ENCODE results near the gene HBEGF. TPM values are rescaled to one million over a fixed set of nuclear protein-coding genes. Genes with fewer than 3 reads are reported as not detected.

Gene HBEGF
- total RNA-seq, 2 experiments from 2014 or later, result 4.7 to 20.2 TPM

DNA sequence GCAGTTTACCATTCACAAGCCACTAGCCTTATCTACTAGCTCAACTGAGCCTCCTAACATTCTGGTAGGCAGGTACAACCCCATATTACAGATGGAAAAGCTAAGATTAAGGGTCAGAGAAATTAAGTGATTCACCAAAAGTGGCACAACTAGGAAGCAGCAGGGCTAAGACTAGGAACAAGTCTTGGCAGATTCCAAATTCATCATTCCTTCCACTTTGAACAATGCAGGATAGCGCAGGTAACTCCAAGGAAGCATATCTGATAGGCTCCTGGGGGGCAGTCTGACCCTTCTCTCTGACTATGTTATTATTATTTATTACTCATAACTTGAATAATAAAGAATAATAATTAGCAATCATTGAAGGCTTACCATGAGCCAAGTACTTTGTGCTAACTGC, 8.5 kb downstream of the HBEGF start:
- BruUV-seq (replicated peaks), result no TSS peak
- H3K27ac ChIP-seq (ENCODE audit: low read depth, low read length, poor library complexity, severe bottlenecking), result no peak overlapping the region
- no peak overlapping the region for H2AFZ ChIP-seq (ENCODE audit: low read length)
- H3K36me3 ChIP-seq (ENCODE audit: insufficient read depth, low read length), result peaks cover 3% of the 10 kb centered on the region; the same call in 1 of the 2 replicates
- ChIA-PET POLR2A (interaction anchor here (0.9 to 1.1 kb wide), 3 partner anchors 8 to 100 kb away, joined by 3 read pairs; partner anchors contain the start of gene HBEGF), CTCF (ENCODE audit: unreplicated experiment) (interaction anchor here (1.8 kb wide), 1 partner anchor 9 kb away, joined by 8 read pairs; the partner anchor contains the start of gene HBEGF)
- TF ChIP-seq CTCF (conservative IDR thresholded peaks at IDR 0.05; ENCODE audit: low read length), result no peak
- no peak for TF ChIP-seq EZH2phosphoT487 (IDR thresholded peaks at IDR 0.05; ENCODE audit: borderline replicate concordance, low read depth, low read length)
- intact Hi-C loops (cut with micrococcal nuclease; ENCODE audit: unreplicated experiment), result no loop called here
- no peaks in the 10 kb centered on the region for H3K79me2 ChIP-seq (ENCODE audit: insufficient read depth, low read depth, low read length)
- H3K4me3 ChIP-seq (ENCODE audit: low read depth, low read length, poor library complexity, severe bottlenecking), result no peak overlapping the region
- no peak for DNase-seq (ENCODE audit: low spot score)
- no peak overlapping the region for H3K4me2 ChIP-seq (ENCODE audit: low read length)
- H3K9me3 ChIP-seq (ENCODE audit: low read length), result no peaks in the 10 kb centered on the region
- H3K9me2 ChIP-seq (ENCODE audit: insufficient read depth, low read length), result no peaks in the 10 kb centered on the region
- H3K4me1 ChIP-seq (ENCODE audit: insufficient read depth, low read length, poor library complexity, severe bottlenecking), result peaks cover 25% of the 10 kb centered on the region
- H4K20me1 ChIP-seq (ENCODE audit: insufficient read depth, low read length), result no peaks in the 10 kb centered on the region

DNA sequence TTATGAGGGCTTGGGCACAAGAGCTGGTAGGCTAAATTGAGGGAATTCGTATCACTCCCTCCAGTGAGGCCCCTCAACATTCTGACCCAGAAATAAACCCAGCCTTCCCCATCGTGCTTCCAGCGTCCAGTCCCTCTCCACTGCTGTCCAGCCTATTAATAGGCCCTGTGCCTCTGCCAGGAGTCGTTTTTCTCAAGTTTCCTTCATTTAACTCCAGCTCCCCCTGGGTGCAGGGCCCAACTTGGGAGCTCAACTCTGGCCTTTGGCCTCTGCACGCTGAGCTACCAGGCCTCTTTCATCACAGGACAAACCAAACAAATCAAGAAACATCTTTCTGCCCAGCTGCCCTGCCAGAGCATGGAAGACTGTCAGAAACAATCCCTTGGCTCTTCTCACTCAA, 10.0 kb downstream of the HBEGF start:
- intact Hi-C loops (cut with micrococcal nuclease; ENCODE audit: unreplicated experiment), result no loop called here
- Histone ChIP-seq H3K4me3 (ENCODE audit: low read depth, low read length, poor library complexity, severe bottlenecking) (no peak overlapping the region), H4K20me1 (ENCODE audit: insufficient read depth, low read length) (no peaks in the 10 kb centered on the region), H3K79me2 (ENCODE audit: insufficient read depth, low read depth, low read length) (no peaks in the 10 kb centered on the region), H3K4me1 (ENCODE audit: insufficient read depth, low read length, poor library complexity, severe bottlenecking) (peaks cover 10% of the 10 kb centered on the region), H3K27ac (ENCODE audit: low read depth, low read length, poor library complexity, severe bottlenecking) (no peak overlapping the region), H3K9me2 (ENCODE audit: insufficient read depth, low read length) (no peaks in the 10 kb centered on the region), H3K36me3 (ENCODE audit: insufficient read depth, low read length) (peaks cover 3% of the 10 kb centered on the region; the same call in 1 of the 2 replicates), H2AFZ (ENCODE audit: low read length) (no peak overlapping the region), H3K9me3 (ENCODE audit: low read length) (no peaks in the 10 kb centered on the region), H3K4me2 (ENCODE audit: low read length) (no peak overlapping the region)
- DNase-seq (ENCODE audit: low spot score), result no peak
- BruUV-seq (replicated peaks), result no TSS peak
- POLR2A ChIA-PET, result interaction anchor here (0.6 to 0.7 kb wide), 5 partner anchors 11 to 123 kb away, joined by 3 to 9 read pairs (median 4); no protein-coding TSS in a partner anchor
- CTCF ChIA-PET (ENCODE audit: unreplicated experiment), result interaction anchor here (0.9 to 1.8 kb wide), 2 partner anchors 9 to 10 kb away, joined by 8 read pairs; partner anchors contain the start of gene HBEGF
- TF ChIP-seq EZH2phosphoT487 (IDR thresholded peaks at IDR 0.05; ENCODE audit: borderline replicate concordance, low read depth, low read length) (no peak), CTCF (conservative IDR thresholded peaks at IDR 0.05; ENCODE audit: low read length) (no peak)

DNA sequence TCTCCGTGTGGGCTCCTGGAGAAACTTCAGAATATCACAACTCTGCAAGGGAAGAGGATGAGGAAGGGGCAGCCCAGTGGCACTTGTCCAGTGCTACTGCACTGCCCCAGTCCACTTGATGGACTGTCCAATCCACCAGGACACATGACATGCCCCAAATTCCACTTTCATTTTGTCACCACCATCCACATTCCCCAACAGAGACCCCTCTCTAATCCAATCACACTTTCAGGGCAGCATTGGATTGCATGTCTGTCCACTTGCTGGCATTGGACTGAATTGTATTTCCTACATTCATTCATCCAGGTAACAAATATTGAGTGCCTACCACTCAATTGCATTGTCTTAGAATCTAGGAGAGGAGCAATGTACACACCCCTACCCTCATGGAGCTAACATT, 14.8 kb downstream of the HBEGF start:
- CTCF ChIA-PET (ENCODE audit: unreplicated experiment), result no interaction called here
- Histone ChIP-seq H3K4me3 (ENCODE audit: low read depth, low read length, poor library complexity, severe bottlenecking) (no peak overlapping the region), H4K20me1 (ENCODE audit: insufficient read depth, low read length) (no peaks in the 10 kb centered on the region), H3K9me3 (ENCODE audit: low read length) (no peaks in the 10 kb centered on the region), H3K79me2 (ENCODE audit: insufficient read depth, low read depth, low read length) (no peaks in the 10 kb centered on the region), H3K4me1 (ENCODE audit: insufficient read depth, low read length, poor library complexity, severe bottlenecking) (peaks cover 9% of the 10 kb centered on the region), H2AFZ (ENCODE audit: low read length) (no peak overlapping the region), H3K9me2 (ENCODE audit: insufficient read depth, low read length) (no peaks in the 10 kb centered on the region), H3K4me2 (ENCODE audit: low read length) (no peak overlapping the region), H3K27ac (ENCODE audit: low read depth, low read length, poor library complexity, severe bottlenecking) (no peak overlapping the region), H3K36me3 (ENCODE audit: insufficient read depth, low read length) (no peaks in the 10 kb centered on the region)
- BruUV-seq (replicated peaks), result no TSS peak
- POLR2A ChIA-PET, result no interaction called here
- no peak for TF ChIP-seq EZH2phosphoT487 (IDR thresholded peaks at IDR 0.05; ENCODE audit: borderline replicate concordance, low read depth, low read length)
- no peak for TF ChIP-seq CTCF (conservative IDR thresholded peaks at IDR 0.05; ENCODE audit: low read length)
- intact Hi-C loops (cut with micrococcal nuclease; ENCODE audit: unreplicated experiment), result no loop called here
- DNase-seq (ENCODE audit: low spot score), result no peak
